Inflammatory macrophage treated with lipopolysaccharide for 4 hours (primary cell): ENCODE results near the gene MCHR2.

Experiments used
- DNase-seq: peaks from one replicate; pipeline ENCODE4 v3.0.0-alpha.2; 2020

MCHR2 gene

DNA sequence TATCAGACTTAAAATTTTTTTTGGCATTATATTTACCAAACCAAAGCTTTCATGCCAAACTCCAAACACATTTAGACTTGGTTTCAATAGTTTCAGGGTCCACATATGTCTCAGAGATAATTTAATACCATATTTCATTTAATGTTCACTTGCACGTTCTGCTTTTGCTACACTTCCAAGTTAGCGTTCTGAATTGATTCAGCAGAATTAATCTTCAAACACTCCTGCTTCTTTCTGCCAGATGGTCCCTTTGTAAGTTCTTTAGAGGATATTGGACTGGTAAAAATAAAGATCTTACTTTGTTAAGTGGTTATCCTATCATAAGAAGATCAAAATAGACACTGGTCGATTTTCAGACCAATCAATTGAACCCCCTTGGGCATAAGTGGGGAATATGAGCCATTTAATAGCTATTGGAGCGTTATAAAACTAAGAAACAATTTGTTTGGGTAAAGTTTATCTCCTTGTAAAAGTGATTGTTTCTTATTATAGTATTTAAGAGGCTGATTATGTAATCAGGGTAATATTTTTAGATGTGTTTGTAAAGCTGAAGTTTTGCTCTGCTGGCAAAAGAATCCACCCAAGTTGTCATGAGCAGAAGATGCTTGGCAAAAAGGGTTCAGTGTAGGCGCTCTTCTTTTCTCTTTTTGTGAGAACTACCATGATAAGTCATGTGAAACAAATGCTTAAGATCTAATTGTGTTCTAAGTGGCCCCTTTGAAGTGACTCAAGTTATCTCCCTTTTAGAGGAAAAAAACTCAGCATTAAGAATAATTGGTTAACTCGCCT is 92.2 kb downstream of the MCHR2 start:
- no peak for DNase-seq

GRCh38 chr6:99894815-99895214 is 99.2 kb downstream of the MCHR2 start:
- DNase-seq = no peak

DNA sequence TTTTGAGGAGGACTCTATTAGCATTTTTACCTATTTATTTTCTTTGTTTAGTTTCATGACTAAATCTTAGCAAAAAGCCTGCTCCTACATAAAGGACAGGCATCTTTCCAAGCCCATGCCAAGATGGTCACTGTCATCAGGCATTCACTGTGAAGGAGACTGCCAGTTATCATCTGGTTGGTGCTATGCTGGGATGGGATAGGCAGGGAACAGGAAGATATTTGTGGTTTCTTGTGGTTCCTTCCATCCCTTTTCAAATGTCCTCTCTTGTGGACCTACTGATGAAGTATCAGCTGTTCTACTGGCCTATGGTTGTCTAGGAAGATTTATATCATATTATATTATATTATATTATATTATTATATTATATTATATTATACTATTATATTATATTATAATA is 107.0 kb downstream of the MCHR2 start:
- DNase-seq = no peak

GRCh38 chr6:99885051-99885450 is 109.0 kb downstream of the MCHR2 start:
- DNase-seq = no peak

DNA sequence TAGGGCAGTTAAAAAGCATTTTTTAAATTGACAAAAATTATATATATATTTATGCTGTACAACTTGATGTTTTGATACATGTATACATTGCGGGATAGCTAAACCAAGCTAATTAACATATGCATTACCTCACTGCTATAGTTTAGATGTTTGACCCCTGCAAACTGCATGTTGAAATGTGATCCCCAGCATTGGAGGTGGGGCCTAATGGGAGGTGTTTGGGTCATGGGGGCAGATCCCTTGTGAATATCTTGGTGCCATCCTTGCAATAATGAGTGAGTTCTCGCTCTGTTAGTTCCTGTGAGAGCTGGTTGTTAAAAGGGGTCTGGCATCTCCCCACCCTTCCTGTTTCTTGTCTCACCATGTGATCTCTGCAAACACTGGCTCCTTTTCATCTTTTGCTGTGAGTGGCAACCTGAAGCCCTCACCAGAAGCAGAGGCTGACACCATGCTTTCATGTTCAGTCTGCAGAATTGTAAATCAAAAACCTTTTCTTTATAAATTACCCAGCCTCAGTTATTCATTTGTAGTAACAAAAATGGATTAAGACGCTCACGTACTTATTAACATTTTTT is 111.8 kb downstream of the MCHR2 start:
- no peak for DNase-seq

DNA sequence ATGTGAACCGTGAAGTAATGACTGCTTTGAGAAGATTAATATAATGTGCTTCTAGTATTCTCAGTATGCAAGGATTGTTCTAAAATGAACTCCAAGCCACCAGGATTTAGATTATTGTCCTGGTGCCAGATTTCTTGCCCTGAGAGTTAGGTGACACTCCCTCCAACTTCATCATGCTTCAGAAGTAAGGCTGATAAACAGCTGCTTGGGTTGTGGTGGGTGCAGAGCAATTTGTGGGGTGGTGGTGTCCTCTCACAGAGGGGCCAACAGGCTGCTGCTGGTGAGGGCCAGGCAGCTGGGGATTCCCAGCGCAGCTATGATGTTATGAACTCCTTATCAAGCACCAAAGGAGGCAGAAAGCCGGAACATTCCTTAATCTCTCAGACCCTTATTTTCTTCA is 114.6 kb downstream of the MCHR2 start:
- DNase-seq = no peak

DNA sequence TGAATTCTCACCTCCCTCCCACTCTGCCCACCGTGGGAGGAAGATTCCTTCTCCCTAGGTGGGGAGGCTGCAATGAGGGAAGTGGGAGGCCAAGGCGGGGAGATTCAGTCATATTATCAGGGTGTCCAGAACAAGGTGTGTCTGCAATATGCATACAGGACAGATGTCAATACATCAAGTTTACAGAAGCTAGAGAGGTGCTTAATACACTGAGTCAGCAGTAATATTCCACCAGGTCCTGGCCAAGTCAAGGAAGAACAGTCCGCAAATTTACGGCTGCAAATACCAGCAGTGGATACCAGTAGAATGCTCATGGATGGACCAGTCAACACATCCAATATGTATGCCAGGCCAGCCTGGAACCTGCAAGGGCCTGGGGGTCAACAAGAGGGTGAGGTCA is 119.0 kb downstream of the MCHR2 start:
- no peak for DNase-seq

DNA sequence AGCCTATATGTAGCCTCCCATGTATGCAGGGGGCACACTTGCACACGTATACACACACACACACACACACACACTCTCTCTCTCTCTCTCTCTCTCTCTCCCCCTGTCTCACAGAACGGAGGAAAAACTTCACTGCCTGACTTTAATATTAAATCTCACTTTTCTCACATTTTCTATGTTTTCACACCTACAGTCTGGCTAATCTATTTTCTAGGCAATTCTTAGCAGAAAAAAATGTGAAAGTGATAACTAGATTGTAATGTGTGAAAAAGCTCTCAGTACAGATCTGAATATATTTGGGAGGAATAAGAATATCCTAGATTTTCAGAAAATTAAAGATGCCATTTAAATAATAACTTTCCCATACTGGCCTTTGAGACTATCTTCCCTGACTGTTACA is 120.9 kb downstream of the MCHR2 start:
- no peak for DNase-seq

DNA sequence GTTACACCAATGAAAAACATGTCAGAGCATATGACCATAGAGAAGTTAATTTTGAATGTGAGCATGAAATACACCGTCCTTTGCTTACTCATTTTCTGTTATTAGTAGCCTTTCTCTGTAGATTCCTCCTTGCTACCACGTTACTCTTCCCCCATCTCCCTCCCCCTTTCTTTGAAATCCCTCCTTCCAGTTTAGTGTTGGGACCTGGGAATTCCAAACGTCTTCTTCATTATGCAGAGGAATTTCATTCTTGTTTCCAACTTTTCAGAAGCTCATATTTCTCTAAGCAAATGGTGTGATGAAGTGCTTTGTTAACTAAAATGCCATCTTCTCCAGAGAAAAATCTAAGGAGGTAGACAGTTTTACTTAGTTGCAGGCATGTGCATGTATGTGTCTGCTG is 122.4 kb downstream of the MCHR2 start:
- DNase-seq = no peak
